ENCODE data around the gene CDK2.
"Not testable (repeated sequence)": the region's sequence is repeated elsewhere in the genome, so short reads cannot be mapped to it uniquely, and the experiment has no call there.

Gene CDK2

GRCh38 chr12:55966408-55967281 is at the start of gene CDK2:
TSS of gene CDK2 (plus strand) at chr12:55966830. CDS start at chr12:55967009, 179 bp downstream.
- peak; percentile 88 for DNase-seq (ENCODE audit: low read depth)

- not testable (repeated sequence) for DNase-seq (ENCODE audit: low read depth)
Measured at GRCh38 chr12:55919032-55919431, 47.6 kb upstream of the CDK2 start.

GRCh38 chr12:55922126-55922525 is 44.5 kb upstream of the CDK2 start:
- DNase-seq (ENCODE audit: low read depth): no peak

DNA sequence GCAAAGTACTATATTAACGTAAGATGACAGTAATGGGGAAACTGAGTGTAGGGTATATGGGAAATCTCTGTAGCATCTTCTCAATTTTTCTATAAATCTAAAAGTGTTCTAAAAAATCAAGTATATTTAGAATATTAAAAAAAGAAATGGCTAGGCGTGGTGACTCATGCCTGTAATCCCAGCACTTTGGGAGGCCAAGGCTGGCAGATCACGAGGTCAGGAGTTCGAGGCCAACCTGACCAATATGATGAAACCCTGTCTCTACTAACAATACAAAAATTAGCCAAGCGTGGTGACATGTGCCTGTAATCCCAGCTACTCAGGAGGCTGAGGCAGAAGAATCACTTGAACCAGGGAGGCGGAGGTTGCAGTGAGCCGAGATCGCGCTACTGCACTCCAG is 43.0 kb upstream of the CDK2 start:
- DNase-seq (ENCODE audit: low read depth): not testable (repeated sequence)

- DNase-seq (ENCODE audit: low read depth): no peak
Measured at GRCh38 chr12:55925371-55925770, 41.3 kb upstream of the CDK2 start.

DNA sequence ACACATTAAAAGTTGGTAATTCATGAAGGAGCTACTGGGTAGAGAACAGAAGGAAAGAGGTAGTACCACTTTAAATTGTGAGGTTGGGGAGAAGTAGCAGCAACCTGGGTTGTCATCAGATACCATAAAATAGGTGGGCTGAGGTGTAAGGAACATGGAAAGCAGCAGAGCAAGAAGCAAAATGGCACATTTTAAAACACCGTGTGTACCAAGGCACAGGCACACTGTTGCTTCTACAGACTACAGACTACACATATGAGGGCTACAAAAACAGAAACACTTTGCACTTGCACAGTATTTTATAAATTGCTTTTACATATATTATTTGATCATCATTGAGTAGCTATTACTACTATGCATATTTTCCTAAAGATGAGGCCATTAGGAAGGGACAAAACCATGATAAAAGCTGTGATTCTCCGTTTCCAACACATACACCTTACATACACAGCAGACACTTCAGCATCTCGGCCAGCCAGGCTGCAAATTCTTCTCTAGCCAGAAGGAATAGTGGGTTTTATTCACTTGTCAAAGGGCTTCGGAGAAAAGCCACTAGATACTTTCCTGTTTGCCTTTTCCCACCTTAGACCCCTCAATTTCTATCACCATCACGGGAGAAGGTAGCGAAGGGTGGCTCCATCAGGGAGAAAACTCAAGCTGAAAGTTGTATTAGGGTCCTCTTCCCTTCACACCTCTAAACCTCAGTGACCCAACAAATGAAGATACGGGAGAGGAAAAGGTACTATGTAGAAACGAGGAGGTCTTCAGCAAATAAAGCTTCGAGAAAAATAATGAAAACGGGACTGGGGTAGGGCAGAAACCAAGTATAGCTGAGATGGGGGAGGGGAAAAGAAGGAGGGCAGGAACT is 40.5 kb upstream of the CDK2 start:
- no peak for DNase-seq (ENCODE audit: low read depth)

GRCh38 chr12:55926738-55927587 is 39.7 kb upstream of the CDK2 start:
- peak; percentile 78 for DNase-seq (ENCODE audit: low read depth)

DNA sequence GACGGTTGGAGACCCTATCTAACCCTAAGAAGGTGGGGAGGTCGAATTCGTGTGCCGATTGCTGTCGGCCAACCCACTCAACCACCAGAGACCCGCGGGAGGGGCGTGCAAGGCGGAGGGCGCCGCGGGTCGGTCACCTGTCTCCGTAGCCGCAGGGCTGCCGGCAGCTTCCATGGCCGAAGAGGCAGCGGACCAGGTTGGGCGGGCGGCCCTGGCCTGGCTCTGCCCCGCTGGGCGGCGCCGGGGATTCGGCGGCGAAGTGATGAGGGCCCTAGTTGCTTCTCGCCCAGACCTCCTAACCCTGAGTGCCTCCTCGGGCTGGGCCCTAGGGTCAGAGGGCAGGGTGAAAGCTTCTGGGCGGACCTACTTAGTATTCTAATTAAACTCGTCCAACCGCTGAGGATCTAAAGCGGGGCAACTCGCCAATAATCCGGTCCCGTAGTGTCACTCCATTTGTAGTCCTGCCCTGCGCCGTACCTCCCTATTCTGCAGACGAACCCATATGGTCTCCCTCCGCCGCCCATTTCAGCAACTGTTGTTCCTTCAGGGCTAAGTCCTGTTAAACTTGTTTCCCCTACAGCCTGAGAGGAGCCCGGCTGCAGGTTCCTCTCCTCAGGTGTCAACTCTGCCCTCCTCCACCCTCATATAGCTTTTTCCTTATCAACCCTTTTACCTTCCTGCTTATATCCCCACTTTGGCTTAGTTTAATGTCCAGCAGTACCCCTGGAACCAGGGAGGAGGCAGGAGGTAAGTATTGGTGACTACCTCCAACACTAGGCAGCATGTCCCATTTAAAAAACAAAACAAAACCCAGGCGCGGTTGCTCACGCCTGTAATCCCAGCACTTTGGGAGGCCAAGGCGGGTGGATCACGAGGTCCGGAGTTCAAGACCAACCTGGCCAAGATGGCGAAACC is 38.8 kb upstream of the CDK2 start, which contains the start of gene PYM1:
TSS of gene PYM1 (minus strand) at position 307 of the 915 bp plus-strand sequence. CDS start at position 174, 133 bp downstream.
- peak; percentile 47 for DNase-seq (ENCODE audit: low read depth)

- peak; percentile 61 for DNase-seq (ENCODE audit: low read depth)
Measured at GRCh38 chr12:55929306-55929791, 37.3 kb upstream of the CDK2 start.

- peak; percentile 47 for DNase-seq (ENCODE audit: low read depth)
Measured at GRCh38 chr12:55930771-55931316, 35.8 kb upstream of the CDK2 start, which contains the start of gene DGKA. TSS of gene DGKA (plus strand) at chr12:55931162. CDS start at chr12:55936504, 5,342 bp downstream.

- DNase-seq (ENCODE audit: low read depth): no peak
Measured at GRCh38 chr12:55931317-55931779, 35.3 kb upstream of the CDK2 start.

- DNase-seq (ENCODE audit: low read depth): no peak
Measured at GRCh38 chr12:55931780-55932550, 34.7 kb upstream of the CDK2 start.

GRCh38 chr12:55932551-55932910 is 34.1 kb upstream of the CDK2 start:
- DNase-seq (ENCODE audit: low read depth): no peak

DNA sequence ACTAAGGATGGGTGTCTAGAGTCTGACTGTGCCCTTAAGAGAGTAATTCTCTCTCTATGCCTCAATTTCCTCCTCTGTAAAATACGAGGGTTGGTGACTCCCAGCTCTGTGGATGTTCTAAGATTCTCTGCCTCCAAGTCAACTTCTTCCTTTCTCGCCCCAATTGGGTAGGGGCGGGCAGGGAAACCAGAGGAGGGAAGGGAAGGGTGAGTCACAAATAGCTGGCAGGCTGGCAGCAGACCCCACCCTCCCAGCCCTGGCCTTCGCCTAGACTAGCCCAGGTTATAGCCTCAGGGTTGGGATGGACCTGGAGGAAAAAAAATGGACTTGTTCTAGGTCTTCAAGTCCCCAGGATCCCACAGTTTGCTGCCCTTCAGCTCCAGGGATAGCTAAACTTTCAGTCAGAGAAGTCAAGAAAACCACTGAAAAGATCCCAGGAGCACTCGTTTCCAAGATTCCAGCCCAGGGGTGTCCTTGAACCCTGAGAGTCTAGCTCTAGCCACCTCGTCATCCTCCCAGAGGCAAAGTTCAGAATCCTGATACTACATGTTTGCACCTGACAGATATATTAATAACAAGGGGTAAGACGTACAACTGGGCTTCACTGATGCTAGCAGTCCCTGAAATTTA is 33.3 kb upstream of the CDK2 start:
- DNase-seq (ENCODE audit: low read depth): no peak

DNA sequence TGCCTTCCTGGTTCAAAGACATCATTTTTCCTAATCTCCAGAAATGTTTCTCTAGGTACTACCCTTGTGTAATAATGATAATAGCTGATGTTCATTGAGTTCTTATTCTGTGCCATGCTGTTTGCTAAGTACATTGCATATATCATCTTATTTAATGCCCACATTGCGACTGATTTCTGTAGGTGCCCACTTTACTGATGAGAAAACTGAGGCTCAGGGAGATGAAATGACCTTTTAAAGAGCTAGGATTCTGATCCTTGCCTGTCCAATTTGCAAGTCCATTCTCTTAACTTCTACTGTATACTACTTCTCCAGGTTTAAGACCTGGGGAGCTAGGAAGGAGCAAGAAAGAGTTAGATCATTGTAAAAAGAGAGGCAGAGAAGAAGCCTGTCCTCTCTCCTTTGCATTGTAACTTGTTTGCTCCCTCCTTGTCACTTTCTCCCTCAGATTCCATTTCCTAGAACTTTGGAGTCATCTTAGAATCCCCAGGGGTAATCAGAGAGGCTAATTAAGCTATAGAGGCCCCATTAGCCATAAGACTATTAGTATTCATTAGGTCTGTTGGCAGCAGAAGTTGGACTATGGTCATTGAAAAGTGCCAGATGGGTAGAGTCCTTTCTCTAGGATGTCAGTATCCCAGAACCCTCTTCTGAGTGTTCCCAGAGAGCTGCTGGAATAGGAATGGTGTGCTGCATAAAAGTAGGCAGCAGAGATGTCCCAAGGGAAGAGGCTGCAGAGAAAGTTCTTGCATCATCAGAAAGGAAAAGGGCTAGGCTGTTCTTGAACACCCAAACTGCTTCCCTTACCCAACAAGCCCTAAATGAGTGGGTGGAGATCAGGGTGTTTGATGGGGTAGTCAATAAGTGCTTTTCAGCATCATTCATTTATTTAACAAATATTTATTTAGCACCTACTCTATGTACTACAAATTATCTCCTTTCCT is 32.6 kb upstream of the CDK2 start:
- no peak for DNase-seq (ENCODE audit: low read depth)

DNA sequence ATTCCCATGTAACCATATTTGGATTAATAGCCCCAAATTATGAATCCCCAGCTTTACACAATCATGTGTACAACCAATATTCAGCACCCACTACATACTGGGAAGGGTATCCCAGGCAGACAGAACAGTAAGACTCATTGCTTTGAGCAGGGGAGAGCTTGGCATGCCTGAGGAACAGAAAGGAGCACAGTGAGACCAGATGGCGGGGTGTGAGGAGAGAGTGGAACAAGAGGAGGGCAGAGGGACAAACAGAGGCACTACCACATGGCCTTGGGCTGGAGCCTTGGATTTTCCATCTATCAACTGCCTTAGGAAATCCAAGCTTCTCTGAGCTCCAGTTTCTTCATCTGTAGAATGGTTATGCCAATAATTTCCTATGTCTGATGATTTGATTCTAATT is 31.9 kb upstream of the CDK2 start:
- DNase-seq (ENCODE audit: low read depth): no peak

GRCh38 chr12:55935738-55936151 is 30.9 kb upstream of the CDK2 start:
- no peak for DNase-seq (ENCODE audit: low read depth)

- no peak for DNase-seq (ENCODE audit: low read depth)
Measured at GRCh38 chr12:55937981-55938380, 28.6 kb upstream of the CDK2 start.

Measured in stimulated activated CD8-positive, alpha-beta memory T cell treated with anti-CD3 and anti-CD28 coated beads, Interleukin-12 subunit alpha, Interleukin-12 subunit beta, amount 100 ng/mL, for 1 hour (primary cell).